GM19240 (cell line): ENCODE data around the gene VBP1.
"Not testable (repeated sequence)": the region's sequence is repeated elsewhere in the genome, so short reads cannot be mapped to it uniquely, and the experiment has no call there.

Experiments used
- DNase-seq: peaks from one replicate; pipeline ENCODE4 v3.0.0; 2011; ENCODE audit warnings: low spot score; ENCODE audit not compliant: insufficient read length

Gene VBP1

GRCh38 chrX:155263854-155264628 is 47.8 kb downstream of the VBP1 start, which contains the start of gene RAB39B:
Gene RAB39B, minus strand, starts transcription at chrX:155264491. Its CDS starts 203 bp downstream, at chrX:155264288.
- DNase-seq, result no peak

- no peak for DNase-seq
These were observed 50.2 kb downstream of the VBP1 start for GRCh38 chrX:155266439-155266838.

- not testable (repeated sequence) for DNase-seq
These were observed 51.7 kb downstream of the VBP1 start for GRCh38 chrX:155267995-155268394.

GRCh38 chrX:155270969-155271368 is 54.7 kb downstream of the VBP1 start:
- DNase-seq, result no peak

- no peak for DNase-seq
These were observed 63.6 kb downstream of the VBP1 start for GRCh38 chrX:155279873-155280272.
